SH-SY5Y (cell line): ENCODE data around the gene IPO9.

ENCODE experiments used
- GATA2 ChIP-seq: IDR thresholded peaks from 2 replicates; pipeline ENCODE4 v1.6.1; 2011; ENCODE audit warnings: mild to moderate bottlenecking, low read depth, low read length
- GATA3 ChIP-seq: IDR thresholded peaks from 2 replicates; pipeline ENCODE4 v1.6.1; 2011; ENCODE audit warnings: low read depth, mild to moderate bottlenecking, low read length, moderate library complexity

GRCh38 chr1:201899683-201900429, 70.9 kb downstream of the IPO9 start:
- TF ChIP-seq GATA3: no peak
- TF ChIP-seq GATA2: no peak
